Left kidney (tissue), 2 donors: Measurements from ENCODE around the gene CAMK1. TPM values are rescaled to one million over a fixed set of nuclear protein-coding genes. Genes with fewer than 3 reads are reported as not detected.

Experiments
- DNase-seq: peaks from one replicate; pipeline ENCODE4 v3.0.0-alpha.2; 2013
- polyA plus RNA-seq: library from polyadenylated mRNA; unstranded; fragments of 120-200 nt; gene quantifications from one replicate; pipeline ENCODE4 v1.2.1, GENCODE V29; 2013; ENCODE audit not compliant: insufficient read length

The CAMK1 gene
- polyA plus RNA-seq, 1 donor, result 14.6 TPM

DNA sequence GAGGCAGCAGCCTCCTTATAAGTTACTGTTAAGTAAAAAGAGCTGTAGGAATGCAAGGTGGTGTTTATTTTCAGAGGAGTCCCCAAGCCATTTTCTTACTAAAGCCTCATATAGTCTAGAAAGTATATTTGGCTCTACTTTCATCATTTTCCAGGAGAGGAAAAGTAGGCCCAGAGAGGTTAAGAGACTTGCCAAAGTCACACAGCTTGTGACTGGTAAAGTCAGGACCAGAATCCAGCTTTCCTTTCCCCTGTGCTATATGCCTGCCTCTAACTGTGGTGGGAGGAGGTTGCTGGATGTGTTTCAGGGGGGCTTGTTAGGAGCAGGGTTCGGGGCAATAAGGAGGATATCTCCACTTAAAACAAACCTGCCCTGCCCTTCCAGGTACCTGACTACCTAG, 27.2 kb downstream of the CAMK1 start:
- no peak for DNase-seq

DNA sequence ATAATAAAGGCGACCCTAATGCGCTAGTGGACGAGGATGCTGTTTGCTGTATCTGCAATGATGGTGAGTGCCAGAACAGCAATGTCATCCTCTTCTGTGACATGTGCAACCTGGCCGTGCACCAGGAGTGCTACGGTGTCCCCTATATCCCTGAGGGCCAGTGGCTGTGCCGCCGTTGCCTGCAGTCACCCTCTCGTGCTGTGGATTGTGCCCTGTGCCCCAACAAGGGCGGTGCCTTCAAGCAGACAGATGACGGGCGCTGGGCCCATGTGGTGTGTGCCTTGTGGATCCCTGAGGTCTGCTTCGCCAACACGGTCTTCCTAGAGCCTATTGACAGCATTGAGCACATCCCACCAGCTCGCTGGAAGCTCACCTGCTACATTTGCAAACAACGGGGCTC, 30.6 kb downstream of the CAMK1 start:
- DNase-seq, result no peak

DNA sequence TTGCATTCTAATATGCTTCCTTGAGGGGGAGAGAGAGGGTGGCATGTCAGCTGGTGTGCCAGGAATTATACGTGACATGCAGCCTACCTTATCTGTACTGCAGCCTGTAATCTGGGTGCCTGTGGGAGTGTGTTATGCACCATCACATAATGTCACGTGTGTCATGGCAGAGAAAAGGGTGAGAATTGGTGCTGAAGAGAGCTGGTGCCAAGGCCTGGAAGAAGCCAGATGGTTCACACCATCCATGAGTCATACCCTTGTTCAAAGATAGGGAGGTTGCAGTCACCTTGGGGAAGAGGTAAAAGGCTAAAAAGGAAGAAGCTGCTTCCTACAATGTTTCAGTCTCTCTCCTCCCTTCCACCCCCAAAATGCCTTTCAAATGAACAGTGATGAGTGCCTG, 32.9 kb downstream of the CAMK1 start:
- no peak for DNase-seq

DNA sequence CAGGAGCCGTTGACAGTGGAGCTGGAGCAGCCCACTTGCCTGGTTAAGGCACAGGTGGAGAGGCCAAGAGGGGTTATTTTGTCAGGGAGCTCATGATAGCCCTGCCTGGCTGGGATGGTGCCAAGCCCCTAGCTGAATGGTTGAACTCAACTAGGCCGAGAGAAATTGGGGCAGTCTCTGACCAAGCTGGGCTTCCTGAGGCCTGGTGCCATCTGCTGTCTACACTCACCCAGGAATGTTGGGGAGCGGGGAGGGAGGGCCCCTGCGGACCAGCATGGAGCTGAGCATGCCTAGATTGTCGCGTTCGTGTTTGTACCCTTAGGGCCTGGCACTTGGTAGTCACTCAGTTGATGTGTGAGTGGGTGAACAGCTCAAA, 37.0 kb downstream of the CAMK1 start:
- DNase-seq, result no peak

DNA sequence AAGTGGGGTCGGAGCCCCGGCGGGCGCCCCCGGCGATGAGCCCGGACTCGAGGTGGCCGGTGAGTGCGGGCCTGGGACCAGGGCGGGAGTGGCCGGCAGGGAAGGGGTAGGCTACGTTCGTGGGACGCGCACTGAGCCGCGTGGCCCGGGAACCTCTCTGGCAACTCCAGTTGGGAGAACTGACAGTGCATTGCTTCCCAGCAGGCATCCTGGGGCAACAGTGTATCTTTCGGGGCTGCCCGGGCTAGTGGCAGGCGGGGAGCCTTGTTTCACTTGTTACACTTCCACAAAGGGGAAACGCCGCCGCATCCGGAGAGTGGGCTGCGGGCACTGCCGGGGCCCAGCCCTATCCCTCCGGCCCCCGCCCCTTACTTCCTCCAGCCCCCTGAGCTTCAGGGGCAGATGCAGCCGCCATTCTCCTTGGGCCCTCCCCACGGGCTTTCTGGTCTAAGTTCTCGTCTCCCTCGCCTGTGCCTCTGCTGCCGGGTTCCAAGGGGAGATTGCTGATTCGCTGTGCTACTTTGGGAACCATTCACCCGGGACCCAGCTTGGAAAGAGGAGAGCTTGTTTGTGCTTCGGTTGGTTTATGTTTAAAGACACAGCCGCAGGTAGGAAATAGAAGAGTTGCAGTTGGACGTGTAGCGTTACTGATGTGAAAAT, 37.5 kb downstream of the CAMK1 start:
- no peak for DNase-seq

DNA sequence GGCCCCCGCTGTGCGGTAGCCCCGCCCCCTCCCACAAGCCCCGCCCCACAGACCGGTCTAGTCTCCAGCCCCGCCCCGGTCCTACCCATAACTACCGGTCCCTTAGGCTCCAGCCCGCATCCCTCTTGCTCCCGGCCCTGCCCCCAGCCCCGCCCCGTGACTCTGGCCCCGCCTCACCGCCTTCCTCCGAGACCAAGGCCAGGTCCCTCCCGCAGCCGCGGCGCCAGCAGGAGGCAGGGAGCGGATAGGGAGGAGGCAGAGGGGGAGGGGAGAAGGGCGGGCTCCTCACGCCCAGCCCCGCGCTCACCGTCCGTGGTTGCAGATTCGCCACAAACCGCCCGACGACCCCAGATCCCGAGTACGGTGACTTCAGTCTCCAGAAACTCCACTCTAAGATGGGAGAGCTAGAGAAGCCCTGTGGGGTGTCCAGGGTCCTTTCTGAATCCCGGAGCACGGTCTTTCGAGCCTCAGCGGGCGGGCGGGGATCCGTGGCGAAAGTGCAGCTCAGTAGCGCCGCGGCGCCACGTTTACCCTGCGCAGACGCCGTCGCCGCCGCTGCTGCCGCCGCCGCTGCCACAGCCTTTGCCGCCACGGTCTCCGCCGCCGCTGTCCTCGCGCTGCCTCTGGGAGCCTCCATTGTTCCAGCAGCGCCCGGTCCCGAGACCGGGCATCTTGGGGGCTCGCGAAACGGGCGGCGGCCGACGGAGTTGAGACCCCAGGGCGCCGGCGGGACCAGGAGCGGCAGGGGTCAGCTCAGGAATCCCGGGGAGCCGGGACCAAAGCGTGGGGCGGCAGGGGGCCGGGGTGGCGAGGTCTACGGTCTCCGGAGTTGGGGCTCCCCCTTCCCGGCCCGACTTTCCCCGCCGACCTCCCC, 38.3 kb downstream of the CAMK1 start, which contains the start of gene BRPF1:
TSS of gene BRPF1 (plus strand) at position 530 of the 874 bp plus-strand sequence. CDS start 2,406 bp downstream, outside the sequence.
- peak; percentile 98 for DNase-seq

DNA sequence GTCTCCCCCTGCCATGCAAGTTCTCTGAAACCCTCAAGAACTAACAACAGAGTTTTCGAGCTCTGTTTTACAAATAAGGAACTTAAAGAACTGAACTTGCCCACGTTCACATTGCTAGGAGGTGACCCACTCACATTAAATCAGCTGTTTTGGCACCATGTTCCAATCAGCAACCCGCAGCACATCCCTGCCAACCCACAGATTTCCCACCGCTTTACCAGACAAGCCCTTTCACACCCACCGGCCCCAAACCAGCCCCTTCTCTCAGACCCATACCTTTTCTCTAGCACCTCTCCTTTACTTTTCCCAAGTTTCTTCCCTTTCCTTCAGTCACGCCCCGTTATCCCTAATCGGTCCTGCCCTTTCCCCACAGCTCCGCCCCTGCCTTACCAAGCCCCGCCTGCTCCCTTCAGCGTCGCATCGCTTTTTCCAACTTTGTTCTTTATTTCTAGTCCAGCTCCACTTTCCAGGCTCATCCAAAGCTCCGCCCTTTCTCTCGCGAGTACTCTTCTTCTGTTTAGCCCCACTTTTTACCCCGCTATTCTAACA, 39.0 kb downstream of the CAMK1 start:
- DNase-seq, result no peak

DNA sequence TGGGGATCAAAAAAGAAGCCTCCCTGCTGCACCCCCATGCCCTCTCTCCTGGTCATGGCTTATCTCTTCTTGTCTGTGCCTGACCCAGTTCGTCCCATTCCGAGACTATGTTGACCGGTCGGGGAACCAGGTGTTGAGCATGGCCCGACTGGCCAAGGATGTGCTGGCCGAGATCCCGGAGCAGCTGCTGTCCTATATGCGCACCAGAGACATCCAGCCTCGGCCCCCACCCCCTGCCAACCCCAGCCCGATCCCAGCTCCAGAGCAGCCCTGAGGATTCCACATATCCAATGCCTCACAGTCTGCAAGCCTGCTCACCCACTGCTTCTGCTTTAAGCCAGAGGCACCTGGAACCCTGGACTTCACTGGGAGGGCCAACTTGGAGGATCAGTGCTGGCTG, 40.3 kb downstream of the CAMK1 start:
- DNase-seq, result no peak

DNA sequence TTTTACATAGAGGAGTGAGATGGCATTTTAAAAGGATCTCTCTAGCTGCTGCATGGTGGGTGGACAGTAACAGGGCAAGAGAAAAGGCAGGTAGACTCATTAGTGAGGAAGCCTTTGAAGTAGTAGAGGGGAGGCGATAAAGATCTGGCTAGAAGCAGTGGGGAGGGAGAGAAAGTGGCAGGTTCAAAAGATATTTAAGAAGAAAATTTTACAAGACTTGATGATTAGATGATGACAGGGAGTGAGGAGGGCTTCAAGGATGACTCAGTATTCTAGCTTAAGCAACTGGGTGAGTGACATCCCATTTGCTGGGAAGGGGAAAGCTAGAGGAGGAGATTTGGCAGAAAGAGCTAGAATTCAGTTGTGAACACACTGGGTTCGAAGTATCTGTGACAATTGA, 42.0 kb downstream of the CAMK1 start:
- DNase-seq, result no peak

DNA sequence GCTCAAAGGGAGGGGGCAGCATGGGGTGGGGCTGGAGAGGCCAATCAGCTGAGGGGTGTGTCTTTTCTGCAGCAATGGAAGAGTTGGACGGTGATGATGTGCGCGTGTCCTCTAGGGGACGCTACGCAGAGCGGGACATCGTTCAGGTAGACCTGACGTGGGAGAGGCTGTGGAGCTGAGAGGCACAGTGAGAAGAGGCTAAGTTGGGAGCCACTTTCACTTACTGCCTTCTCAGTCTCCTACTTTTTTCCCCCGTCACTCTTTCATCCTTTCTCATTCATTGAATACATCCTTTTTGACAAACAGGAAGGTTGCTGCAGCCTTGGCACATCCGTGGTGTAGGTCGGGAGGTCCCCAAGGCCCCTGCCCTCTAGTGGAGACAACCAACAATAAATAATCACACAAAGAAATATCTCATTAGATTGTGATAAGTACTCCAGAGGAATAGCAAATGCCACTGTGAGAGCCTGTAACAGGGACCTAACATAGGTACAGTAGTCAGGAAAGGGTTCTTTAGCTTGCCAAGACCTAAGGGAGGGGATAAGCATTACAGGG, 42.6 kb downstream of the CAMK1 start:
- DNase-seq, result no peak

DNA sequence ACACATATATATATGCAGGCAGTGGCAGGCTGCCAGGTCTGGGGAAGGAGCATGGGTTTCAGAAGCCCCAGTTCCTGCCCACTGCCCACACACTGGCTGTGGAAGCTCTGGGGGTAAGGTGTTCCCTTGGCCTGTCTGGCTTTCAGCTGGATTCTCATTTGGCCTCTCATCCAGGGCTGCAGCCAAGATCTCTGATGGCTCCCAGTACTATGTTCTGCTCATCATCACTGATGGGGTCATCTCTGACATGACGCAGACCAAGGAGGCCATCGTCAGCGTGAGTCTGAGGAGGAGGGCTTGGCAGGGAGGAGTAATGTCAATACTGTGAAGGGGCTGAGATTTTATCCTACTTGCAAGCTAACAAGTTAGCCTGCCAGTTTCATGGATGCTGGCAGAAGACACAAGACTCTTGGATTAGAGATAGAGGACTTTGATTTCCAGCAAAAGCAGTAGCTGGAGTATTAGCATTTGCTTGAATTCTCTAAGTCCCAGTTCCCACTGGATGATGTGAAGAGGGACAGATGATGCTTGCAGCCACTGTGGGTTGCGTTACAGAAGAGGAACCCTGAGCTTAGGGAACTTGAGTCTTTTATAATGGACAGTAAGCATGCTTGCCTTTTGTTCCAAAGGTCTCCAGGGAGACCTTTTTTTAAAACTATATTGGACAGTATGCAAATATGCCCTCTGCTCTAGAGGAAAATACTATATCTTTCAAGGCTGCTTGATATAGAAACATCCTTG, 43.8 kb downstream of the CAMK1 start:
- no peak for DNase-seq

DNA sequence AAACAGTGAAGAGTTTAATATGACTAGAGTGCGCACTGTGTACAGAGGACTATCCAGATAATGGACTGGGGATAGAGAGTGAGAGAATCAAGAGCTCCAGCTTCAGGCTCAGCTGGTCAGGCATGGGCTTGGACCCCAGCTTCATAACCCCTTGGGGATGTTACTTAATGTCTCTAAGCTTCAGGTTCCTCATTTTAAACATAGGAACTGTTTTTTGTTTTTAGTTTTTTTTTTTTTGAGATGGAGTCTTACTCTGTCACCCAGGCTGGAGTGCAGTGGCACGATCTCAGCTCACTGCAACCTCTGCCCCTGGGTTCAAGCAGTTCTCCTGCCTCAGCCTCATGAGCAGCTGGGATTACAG, 48.1 kb downstream of the CAMK1 start:
- DNase-seq, result no peak

DNA sequence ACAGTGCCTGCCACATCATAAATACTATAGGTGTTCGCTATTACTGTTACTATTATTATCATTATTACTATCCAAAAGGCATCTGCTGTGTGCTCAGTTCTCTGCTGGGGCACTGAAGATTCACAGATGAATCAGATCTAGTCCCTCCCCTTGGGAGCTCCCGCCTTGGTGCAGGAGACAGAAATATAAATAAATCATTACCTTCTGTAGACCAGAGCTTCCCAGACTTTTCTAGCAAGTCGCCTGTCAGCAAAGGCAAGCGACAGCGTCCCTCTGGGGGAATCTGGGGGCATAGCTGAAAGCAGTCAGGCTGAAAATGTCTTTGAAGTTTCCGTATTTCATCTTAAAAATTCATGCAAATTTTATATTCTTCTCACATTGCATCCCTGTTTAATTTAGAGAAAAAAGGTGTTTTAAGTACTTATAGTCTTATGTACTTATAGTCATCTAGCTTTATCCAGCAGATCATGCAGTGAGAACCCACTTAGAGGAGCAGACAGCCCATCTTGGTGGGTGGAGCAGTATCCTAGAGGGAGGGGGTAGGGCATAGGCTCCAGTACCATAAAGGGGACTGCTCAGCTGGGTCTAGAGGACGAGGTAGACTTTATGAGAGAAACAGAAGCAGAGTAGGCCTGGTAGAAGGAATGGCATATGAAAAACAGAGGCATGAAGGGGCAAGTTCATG, 48.6 kb downstream of the CAMK1 start:
- DNase-seq, result no peak

DNA sequence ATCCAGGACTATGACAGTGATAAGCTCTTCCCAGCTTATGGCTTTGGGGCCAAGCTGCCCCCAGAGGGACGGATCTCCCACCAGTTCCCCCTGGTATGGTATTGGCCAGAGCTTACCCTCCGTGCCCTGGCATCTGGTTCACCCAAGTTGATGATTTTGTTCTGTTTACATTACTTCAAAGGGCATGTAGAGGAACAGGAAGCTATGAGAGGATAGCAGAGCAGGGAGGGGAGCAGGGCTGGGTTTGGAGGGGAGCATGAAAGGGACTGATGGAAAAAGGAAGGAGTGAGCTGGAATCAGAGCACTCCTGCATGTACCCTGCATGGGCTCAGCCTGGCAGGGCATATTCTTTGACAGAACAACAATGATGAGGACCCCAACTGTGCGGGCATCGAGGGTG, 51.6 kb downstream of the CAMK1 start:
- no peak for DNase-seq

DNA sequence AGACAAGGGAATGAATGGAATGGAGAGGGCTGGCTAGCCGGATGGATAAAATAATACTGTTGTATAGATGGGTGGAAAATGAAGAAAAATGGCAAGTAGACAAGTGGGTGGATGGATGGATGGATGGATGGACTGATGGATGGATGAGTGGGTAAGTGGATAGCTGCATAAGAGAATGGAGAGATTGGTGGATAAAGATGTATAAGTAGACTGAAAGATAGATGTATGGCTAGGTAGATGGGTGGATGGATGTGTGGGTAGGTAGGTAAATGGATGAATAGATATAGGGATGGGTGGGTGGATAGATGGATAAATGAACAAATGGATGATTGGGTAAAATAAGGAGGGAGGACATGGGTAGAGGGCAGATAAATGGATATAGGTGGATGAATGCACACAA, 52.2 kb downstream of the CAMK1 start:
- DNase-seq, result no peak

DNA sequence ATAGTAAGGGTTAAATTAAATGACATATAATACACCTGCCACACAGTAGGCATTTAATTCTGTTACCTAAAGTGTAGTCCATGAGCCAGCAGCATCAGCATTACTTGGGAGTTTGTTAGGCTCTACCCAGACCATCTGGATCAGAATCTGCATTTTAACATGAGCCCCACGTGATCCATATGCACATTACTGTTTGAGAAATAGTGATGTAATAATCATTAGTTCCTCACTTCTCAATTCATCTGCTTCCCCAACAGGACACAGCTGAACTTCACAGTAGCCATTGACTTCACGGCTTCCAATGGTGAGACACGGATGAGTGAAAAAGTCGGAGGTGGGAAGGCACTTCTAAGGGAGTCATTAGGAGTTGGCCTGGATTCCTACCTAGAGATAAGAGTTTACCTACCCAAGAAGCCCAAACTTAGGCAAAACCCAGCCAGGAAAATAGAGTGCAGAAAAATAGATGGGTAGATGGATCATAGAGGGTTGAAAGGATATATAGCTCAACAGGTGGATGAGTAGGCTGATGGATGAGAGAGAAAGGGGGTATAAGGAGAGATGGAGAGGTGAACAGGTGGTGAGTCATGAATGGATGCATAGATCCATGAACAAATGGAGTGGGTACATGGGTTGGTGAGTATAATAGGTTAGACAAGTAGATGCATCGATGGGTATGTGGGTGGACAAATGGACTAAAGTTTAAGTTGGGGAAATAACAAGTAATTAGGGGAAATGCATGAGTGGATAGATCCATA, 52.8 kb downstream of the CAMK1 start:
- DNase-seq, result no peak

DNA sequence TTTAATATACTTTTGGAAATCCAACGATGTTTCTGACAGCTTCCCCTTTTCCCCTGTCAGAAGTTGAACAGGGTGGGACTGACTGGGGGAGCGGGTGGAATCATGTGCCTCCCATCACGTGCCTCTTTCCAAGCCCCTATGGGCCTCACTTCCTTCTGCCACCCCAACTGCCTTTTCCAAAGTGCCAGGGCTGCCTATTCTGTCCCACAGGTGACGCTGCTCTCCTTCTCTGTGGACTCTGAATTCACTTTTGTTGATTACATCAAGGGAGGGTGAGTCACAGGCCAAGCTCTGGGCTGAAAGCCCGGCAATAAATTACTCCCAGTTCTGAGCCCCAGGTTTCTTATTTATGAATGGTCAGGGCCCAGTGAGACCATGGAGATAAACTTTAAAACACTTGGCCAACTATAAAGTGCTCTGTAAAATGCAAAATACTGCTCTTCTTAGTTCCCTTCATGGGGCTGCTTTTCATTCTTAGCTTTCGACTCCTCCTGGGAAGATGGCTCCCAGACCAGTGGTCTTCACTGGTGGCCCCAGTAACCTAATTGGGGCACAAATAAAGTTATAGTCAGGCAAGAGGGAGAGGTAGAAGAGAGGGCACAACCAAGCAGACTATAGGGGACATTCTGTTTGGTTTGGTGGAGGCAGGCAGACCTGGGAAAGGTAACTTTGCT, 53.8 kb downstream of the CAMK1 start:
- no peak for DNase-seq

DNA sequence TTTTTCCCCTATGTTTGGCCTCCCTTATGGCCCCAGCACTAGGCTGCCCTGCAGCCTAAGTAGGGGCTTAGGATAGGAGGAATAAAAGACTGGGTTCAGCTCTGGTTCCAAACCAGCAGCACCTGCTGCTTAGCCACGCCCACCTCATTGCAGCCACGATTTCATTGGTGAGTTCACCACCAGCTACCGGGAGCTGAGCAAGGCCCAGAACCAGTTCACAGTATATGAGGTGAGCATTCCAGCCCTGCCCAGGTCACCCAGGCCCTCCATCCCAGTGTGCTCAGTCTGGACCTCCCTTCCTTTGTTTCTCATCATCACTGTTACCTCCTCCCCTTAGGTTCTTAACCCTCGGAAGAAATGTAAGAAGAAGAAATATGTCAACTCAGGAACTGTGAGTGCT, 54.6 kb downstream of the CAMK1 start:
- DNase-seq, result no peak

DNA sequence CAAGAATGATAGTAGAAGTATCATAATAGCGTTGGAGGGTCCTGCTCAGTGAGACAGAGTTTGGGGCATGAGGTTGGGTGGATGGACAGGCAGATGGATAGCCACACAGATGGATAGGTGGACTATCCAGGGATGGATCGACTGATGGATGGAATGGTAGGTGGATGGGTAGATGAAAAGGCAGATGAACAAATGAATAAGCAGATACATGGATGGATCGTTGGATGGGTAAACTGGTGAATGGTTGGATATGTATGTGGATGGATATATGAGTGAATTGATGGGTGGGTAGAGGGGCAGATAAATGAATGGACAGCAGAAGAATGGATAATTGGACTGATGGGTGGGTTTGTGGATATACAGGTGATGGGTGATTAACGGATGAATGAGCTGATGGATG, 56.6 kb downstream of the CAMK1 start:
- no peak for DNase-seq

DNA sequence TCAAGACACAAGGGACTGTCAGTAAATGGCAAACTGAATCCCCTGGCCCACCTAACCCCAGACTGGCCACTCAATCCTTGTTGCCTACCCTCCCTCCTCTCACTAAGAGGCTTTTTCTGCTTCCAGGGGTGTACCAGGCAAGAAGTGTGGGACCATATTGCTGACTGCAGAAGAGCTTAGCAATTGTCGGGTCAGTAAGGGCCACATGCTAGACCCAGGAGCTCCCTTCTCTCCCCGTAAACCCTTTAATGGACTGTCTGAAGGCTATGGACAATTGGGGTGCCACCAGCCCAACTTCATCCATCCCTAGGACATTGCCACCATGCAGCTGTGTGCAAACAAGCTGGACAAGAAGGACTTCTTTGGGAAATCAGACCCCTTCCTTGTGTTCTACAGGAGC, 57.3 kb downstream of the CAMK1 start:
- DNase-seq, result no peak
